ENCODE data around the gene RAD52.
A peak's percentile ranks its signal among the peaks of the same experiment; 100 is the strongest.

RAD52 gene

GRCh38 chr12:949453-950191 is at the start of gene RAD52:
TSS of gene RAD52 (minus strand) at chr12:949694. CDS start at chr12:933058, 16,636 bp downstream.
- peak; percentile 96 for DNase-seq (ENCODE audit: low read depth)

GRCh38 chr12:998020-998874 is 48.8 kb upstream of the RAD52 start:
- DNase-seq (ENCODE audit: low read depth), result no peak

GRCh38 chr12:997505-997904 is 48.0 kb upstream of the RAD52 start:
- no peak for DNase-seq (ENCODE audit: low read depth)

- DNase-seq (ENCODE audit: low read depth), result no peak
Observed at GRCh38 chr12:996881-997280, 47.4 kb upstream of the RAD52 start.

- DNase-seq (ENCODE audit: low read depth), result no peak
Observed at GRCh38 chr12:992647-993046, 43.2 kb upstream of the RAD52 start.

- peak; percentile 54 for DNase-seq (ENCODE audit: low read depth)
Observed at GRCh38 chr12:991350-992333, 42.1 kb upstream of the RAD52 start.

- peak; percentile 92 for DNase-seq (ENCODE audit: low read depth)
Observed at GRCh38 chr12:990661-991349, 41.3 kb upstream of the RAD52 start, which contains the start of gene ERC1. TSS of gene ERC1 (plus strand) at chr12:991223. CDS start at chr12:1027904, 36,681 bp downstream.

- peak; percentile 29 for DNase-seq (ENCODE audit: low read depth)
Observed at GRCh38 chr12:989751-990660, 40.5 kb upstream of the RAD52 start.

GRCh38 chr12:989051-989450 is 39.6 kb upstream of the RAD52 start:
- no peak for DNase-seq (ENCODE audit: low read depth)

GRCh38 chr12:988646-989045 is 39.2 kb upstream of the RAD52 start:
- DNase-seq (ENCODE audit: low read depth), result no peak

- DNase-seq (ENCODE audit: low read depth), result no peak
Observed at GRCh38 chr12:981961-982360, 32.5 kb upstream of the RAD52 start.

- DNase-seq (ENCODE audit: low read depth), result no peak
Observed at GRCh38 chr12:981176-981828, 31.8 kb upstream of the RAD52 start.

- no peak for DNase-seq (ENCODE audit: low read depth)
Observed at GRCh38 chr12:979349-979748, 29.9 kb upstream of the RAD52 start.

GRCh38 chr12:977156-977555 is 27.7 kb upstream of the RAD52 start:
- peak; percentile 31 for DNase-seq (ENCODE audit: low read depth)

- DNase-seq (ENCODE audit: low read depth), result no peak
Observed at GRCh38 chr12:976644-977043, 27.1 kb upstream of the RAD52 start.

- DNase-seq (ENCODE audit: low read depth), result no peak
Observed at GRCh38 chr12:974271-974862, 24.9 kb upstream of the RAD52 start.

- no peak for DNase-seq (ENCODE audit: low read depth)
Observed at GRCh38 chr12:971991-972390, 22.5 kb upstream of the RAD52 start.

- DNase-seq (ENCODE audit: low read depth), result no peak
Observed at GRCh38 chr12:969821-970220, 20.3 kb upstream of the RAD52 start.

- no peak for DNase-seq (ENCODE audit: low read depth)
Observed at GRCh38 chr12:968545-968944, 19.1 kb upstream of the RAD52 start.

Data from CMK (cell line).